Stimulated activated CD8-positive, alpha-beta memory T cell treated with anti-CD3 and anti-CD28 coated beads, Interleukin-2, amount 100 ng/mL, for 48 hours (primary cell): ENCODE measurements around the gene KIF3A.

Experiments
- DNase-seq, 2 donors: peaks; one replicate each; pipeline ENCODE4 v3.0.0-alpha.2; 2020; ENCODE audit warnings: low read depth in 2 of 2

Gene KIF3A

DNA sequence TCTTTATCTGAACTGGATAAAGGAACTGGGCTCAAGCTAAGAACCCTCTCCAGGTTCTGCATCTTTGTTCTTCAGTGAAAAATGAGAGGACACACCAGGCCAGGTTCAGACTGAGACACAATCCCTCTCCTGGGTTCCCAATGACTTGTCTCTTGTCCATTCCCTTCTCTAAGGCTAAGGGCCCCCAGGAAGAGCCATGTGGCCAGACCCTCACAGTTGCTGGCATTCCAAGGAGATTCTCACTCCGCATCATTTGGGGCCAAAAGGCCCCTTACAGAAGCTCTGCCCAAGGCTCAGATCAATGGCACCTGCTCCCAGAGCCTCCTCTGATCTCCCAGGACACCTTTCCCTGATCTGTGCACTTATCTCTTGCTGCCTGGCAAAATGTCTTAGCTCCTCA, 58.6 kb downstream of the KIF3A start:
- DNase-seq = no peak

GRCh38 chr5:132677682-132678400, 59.5 kb downstream of the KIF3A start:
- no peak for DNase-seq

DNA sequence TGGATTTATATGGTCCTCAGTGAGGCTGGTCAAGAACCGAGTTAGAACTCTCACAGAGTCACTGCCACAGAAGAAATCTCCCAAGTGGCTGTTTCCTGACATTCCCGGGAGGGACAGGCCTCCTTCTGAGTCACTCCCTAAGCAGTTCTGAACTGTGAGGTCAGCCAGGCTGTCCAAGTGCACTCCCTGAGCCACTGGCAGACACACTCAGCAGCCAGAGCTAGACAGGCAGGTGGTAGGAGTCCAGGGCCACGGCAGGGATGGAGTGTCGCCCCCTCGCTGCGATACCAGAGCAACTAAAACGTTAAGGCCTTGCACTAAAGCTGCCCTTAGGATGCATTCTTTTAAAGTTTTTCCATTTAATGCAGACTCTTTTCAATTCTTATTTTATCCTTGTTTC, 60.2 kb downstream of the KIF3A start:
- DNase-seq = no peak

- no peak for DNase-seq
Observed at GRCh38 chr5:132675936-132676689, 61.2 kb downstream of the KIF3A start.

- DNase-seq = no peak
Observed at GRCh38 chr5:132674671-132675506, 62.5 kb downstream of the KIF3A start.

DNA sequence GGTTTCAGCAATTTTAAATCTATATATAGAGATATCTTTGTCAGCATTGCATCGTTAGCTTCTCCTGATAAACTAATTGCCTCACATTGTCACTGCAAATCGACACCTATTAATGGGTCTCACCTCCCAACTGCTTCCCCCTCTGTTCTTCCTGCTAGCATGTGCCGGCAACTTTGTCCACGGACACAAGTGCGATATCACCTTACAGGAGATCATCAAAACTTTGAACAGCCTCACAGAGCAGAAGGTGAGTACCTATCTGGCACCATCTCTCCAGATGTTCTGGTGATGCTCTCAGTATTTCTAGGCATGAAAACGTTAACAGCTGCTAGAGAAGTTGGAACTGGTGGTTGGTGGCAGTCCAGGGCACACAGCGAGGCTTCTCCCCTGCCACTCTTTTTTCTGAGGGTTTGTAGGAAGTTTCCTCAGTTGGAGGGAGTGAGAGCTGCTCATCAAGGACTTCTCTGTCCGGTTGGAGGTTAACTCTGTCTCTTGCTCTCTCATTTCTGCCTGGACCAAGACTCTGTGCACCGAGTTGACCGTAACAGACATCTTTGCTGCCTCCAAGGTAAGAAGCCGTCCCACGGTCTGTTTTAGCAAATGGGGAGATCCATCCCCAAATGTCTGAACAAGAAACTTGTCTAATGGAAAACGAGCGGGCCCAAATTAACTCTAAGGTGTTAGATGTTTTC, 63.3 kb downstream of the KIF3A start, which contains the start of gene IL4:
TSS of gene IL4 (plus strand) at position 51 of the 692 bp plus-strand sequence. CDS start at position 113, 62 bp downstream.
- no peak for DNase-seq

- no peak for DNase-seq
Observed at GRCh38 chr5:132673488-132673887, 63.9 kb downstream of the KIF3A start.

DNA sequence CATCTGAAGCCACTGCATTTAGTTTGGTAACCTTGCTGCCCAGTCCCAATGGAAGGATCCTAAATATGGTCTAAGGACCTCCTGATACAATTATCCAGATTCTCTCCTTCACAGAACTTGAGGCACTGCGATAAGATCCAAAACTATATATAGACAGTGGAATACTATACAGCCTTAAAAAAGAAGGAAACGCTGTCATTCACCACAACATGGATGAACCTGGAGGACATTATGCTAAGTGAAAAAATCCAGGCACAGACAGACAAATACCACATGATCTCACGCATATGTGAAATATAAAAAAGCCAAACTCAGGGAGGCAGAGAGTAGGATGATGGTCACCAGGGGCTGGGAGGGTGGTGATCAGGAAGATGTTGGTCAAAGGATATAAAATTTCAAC, 66.3 kb downstream of the KIF3A start:
- no peak for DNase-seq

- DNase-seq = no peak
Observed at GRCh38 chr5:132669966-132670882, 67.1 kb downstream of the KIF3A start.

DNA sequence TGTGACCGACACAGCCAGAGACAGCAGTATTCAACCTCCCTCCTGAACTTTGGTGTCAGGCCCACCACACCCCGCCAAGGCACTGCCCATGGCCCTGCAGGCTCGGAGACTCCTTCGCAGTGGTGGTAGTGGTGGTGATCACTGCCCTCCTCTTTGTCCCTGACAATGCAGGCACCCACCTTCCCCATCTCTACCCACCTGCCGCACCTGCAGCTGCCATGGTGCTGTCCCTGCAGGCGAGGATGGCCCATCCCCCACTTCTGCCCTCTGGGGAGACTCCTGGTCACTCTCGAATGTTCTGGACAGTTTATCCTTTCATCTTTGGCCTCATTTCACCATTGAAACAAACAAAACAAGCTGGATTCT, 67.9 kb downstream of the KIF3A start:
- DNase-seq = no peak

GRCh38 chr5:132668706-132669454, 68.5 kb downstream of the KIF3A start:
- DNase-seq = no peak

DNA sequence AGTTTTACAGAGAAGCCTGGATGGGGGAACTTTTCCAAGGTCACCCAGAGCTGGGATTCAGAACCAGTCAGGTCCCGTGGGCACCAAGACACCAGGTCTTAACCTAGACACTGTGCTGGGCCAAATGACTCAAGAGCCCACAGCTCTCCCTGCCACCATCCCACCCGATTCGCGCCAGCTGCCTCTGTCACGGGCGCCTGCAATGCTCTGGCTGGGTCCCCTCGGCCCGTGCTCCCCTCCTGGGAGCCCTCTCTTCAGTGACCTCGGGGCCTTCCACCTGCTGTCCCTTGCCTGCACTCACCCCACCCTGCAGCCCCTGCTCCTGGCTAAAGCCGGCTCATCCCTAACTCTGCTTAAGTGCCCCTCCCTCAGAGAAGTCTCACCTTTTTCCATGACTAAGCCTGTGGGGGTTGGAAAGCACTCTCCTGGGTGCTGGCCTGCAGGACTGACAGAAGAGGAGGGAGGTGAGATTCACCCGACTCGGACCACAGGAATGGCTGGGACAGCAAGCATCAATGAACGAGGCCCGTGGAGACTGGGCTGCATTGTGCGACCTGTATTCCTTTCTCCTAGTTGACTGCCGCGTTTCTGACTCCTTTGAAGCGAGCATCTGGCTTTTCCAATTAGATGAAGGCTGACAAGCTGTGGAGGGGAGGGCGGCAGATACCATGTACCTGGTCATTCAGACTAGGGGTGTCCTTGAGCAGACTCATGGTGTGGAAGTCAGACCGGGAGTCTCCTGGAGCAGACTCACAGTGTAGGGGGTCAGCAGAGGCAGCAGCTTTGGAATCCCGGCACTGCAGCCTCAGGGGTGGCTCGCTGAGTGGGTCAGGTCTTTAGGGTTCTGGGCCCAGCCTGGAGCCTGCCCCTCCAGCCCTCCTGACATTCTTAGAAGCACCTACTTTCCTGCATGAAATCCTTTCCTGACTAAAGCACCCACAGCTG, 69.3 kb downstream of the KIF3A start:
- DNase-seq = no peak

DNA sequence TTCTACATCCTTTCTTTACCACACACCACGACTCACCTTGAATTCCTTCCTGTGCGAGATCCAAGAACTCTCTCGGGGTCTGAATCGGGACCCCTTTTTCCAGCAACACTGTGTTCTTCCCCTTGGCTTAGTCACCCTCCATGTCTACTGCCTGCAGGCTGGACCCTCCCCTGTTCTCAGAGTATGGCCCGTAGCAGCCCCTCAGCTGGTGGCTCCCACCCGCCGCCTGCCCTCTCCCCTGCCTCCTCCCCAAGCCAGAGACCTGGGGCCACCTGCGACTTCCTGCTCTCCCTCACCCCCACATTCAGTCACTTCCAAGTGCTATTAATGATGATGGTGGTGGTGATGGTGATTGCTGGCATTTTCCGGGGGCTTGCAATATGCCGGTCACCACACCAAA, 70.0 kb downstream of the KIF3A start:
- no peak for DNase-seq

DNA sequence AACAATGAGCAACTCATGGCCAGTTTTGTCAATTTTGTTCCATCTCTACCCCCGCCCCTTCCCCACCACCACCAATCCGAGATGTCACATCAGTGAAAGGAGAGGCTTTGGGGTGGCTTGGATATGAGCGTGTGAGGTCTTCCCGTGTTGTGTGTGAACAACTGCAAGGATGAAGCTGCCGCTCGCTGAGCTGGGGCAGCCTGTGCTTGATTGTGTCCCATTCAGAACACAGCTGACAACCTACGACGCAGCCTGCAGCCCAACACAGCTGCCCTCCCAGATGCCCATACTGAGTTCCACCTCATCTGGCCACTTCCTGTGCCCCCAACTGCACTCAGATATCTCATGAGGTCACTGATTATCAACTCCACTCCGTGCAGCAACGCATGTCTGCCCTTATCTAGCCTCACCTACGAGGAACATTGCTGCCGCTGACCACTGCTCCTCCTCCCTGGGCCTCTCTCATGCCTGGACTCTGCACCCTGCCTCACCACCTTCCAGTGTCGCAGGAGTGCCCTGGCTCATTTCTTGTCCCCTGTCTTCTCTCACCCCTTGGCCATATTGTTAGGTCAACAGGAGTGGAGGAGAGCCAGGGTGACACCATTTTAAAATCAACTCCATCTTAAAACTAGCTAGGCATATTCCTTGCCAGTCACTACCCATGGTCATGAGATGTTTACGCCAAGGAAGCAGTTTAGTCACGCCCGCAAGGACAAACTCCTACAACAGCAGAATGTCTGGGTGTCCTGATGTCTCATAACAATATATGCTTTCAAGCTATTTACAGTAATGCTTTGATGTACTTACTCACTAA, 70.8 kb downstream of the KIF3A start:
- no peak for DNase-seq

DNA sequence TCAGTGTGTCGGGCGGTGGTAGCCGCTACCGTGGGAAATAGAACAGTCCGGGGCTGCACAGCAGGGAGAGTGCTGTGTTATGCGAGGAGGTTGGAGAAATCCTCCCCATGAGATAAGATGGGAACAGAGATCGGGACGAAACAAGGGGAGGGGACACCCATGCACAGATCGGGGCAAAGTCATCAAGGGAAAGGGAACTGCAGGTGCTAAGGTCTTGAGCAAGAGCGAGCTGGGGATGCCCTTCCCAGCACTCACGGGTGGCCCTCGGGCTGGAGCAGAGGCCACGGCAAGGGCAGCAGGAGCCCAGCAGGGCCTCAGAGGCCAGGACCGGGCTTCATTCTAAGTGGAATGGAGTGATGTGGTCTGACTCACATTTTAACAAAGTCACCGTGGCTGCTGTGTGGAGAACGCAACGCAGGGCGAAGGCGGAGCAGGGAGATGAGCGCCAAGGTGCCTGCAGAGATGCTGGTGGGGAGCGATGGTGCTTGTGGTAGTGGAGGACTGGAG, 71.7 kb downstream of the KIF3A start:
- DNase-seq = no peak

DNA sequence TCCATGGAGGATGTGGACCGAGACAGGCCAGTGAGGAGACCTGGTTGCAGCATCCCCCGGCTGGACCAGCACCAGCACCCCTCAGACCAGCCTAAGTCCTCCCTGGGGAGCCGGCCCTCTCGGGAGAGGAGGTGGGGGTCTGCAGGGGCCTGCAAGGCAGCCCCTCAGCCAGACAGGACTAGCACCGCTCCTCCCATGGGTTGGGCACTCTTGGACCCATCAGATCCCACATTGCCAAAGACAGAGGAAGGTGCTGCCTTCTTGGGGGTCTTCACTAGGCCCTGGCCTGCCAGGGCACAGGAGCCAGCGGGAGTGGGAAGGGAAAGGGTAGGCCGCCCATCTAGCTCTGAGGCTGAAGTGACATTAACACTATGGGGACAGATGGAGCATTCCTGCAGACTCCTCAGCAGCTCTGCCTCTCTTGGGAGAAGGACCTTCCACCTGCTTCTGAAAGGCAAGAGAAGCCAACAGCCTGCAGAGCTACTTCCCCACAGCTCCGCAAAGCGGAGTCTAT, 72.6 kb downstream of the KIF3A start:
- no peak for DNase-seq
